B cell (primary cell): ENCODE results near the gene TIMP2. TPM values are rescaled to one million over a fixed set of nuclear protein-coding genes. Genes with fewer than 3 reads are reported as not detected.

ENCODE experiments used
- ATAC-seq: fragments of 200-7000 bp; cut with Tn5 transposase; one replicate; pipeline ENCODE4 v1.10.0; 2021; ENCODE audit warnings: low read depth, mild to moderate bottlenecking, moderate number of reproducible peaks, moderate library complexity
- CTCF ChIA-PET: fragments of 350-600 bp; sonication (Branson Sonifier 250); formaldehyde crosslinking; loops from one replicate; lab custom pipeline; 2021; ENCODE audit warnings: antibody characterized with exemption, inconsistent platforms; lab: Charles Lee
- POLR2A ChIA-PET: fragments of 350-600 bp; sonication (Branson Sonifier 250); formaldehyde crosslinking; loops from one replicate; lab custom pipeline; 2021; ENCODE audit warnings: antibody characterized with exemption; lab: Charles Lee
- DNase-seq: peaks from one replicate; pipeline ENCODE4 v3.0.0; 2013
- H2AFZ ChIP-seq: 2 replicates; pipeline ENCODE4 v1.6.1; 2012; ENCODE audit warnings: mild to moderate bottlenecking, low read depth, low read length; ENCODE audit not compliant: insufficient read depth, poor library complexity, severe bottlenecking
- H3K27ac ChIP-seq, 2 donors: 1 replicate in 1 of 2; 2 replicates in 1 of 2; pipeline ENCODE4 v1.5.1; 2012 to 2013; ENCODE audit warnings: low read length in 2 of 2, mild to moderate bottlenecking in 2 of 2, moderate library complexity in 1 of 2
- H3K27me3 ChIP-seq, 4 experiments: fragments of 200-600 bp in 1 of 4; sonication (generic) in 1 of 4; replicated peaks in 1 of 4; 1 replicate in 2 of 4; 2 replicates in 2 of 4; pipeline versions ENCODE4 v1.6.1 to v1.7.0; 2013 to 2016; ENCODE audit warnings: low read length in 3 of 4, mild to moderate bottlenecking in 2 of 4, mixed read lengths in 1 of 4, moderate library complexity in 1 of 4; ENCODE audit not compliant: insufficient read depth in 4 of 4, control insufficient read depth in 3 of 4; ENCODE audit errors: control extremely low read depth in 1 of 4
- H3K36me3 ChIP-seq, 2 experiments: replicated peaks in 1 of 2; 1 replicate in 1 of 2; 2 replicates in 1 of 2; pipeline versions ENCODE4 v1.6.1 to v1.7.1; 2013; ENCODE audit warnings: low read length in 1 of 2; ENCODE audit not compliant: insufficient read depth in 2 of 2, control insufficient read depth in 1 of 2; ENCODE audit errors: control extremely low read depth in 1 of 2, extremely low read depth in 1 of 2
- H3K4me1 ChIP-seq, 2 donors: fragments of 200-600 bp in 1 of 2; sonication (generic) in 1 of 2; 1 replicate in 1 of 2; 2 replicates in 1 of 2; pipeline versions ENCODE4 v1.5.1 to v1.6.1; 2013 to 2017; ENCODE audit warnings: low read length in 2 of 2; ENCODE audit not compliant: control insufficient read depth in 2 of 2, insufficient read depth in 2 of 2
- H3K4me2 ChIP-seq: replicated peaks from 2 replicates; pipeline ENCODE3; 2012; ENCODE audit warnings: mild to moderate bottlenecking, low read depth, low read length; ENCODE audit not compliant: poor library complexity, severe bottlenecking
- H3K4me3 ChIP-seq, 5 experiments: fragments of 200-600 bp in 1 of 5; sonication (generic) in 1 of 5; 1 replicate in 3 of 5; 2 replicates in 2 of 5; pipeline versions ENCODE4 v1.5.1 to v1.7.0; 2011 to 2016; ENCODE audit warnings: low read length in 4 of 5, mild to moderate bottlenecking in 4 of 5, low read depth in 2 of 5, control low read depth in 1 of 5, moderate library complexity in 1 of 5; ENCODE audit not compliant: insufficient read depth in 1 of 5; ENCODE audit errors: control extremely low read depth in 1 of 5, extremely low read depth in 1 of 5
- H3K79me2 ChIP-seq: fragments of 200-600 bp; sonication (generic); one replicate; pipeline ENCODE4 v1.6.0; 2016; ENCODE audit warnings: low read length; ENCODE audit not compliant: control insufficient read depth, insufficient read depth
- H3K9ac ChIP-seq: fragments of 200-600 bp; sonication (generic); 2 replicates; pipeline ENCODE4 v1.6.1; 2017; ENCODE audit warnings: mild to moderate bottlenecking, low read length, moderate library complexity
- H3K9me3 ChIP-seq, 3 donors: one replicate each; pipeline versions ENCODE4 v1.6.1 to v1.7.1; 2013; ENCODE audit warnings: low read length in 2 of 3; ENCODE audit not compliant: control insufficient read depth in 2 of 3, insufficient read depth in 1 of 3; ENCODE audit errors: control extremely low read depth in 1 of 3
- H4K20me1 ChIP-seq: 2 replicates; pipeline ENCODE4 v1.6.0; 2012; ENCODE audit warnings: mild to moderate bottlenecking, low read length; ENCODE audit not compliant: insufficient read depth, control insufficient read depth, poor library complexity, severe bottlenecking
- H3K27ac Mint-ChIP-seq: one replicate; pipeline ENCODE4 v1.8.0; 2021; ENCODE audit warnings: mixed read lengths
- H3K27me3 Mint-ChIP-seq: one replicate; pipeline ENCODE4 v1.8.0; 2021; ENCODE audit warnings: mixed read lengths
- H3K4me1 Mint-ChIP-seq: one replicate; pipeline ENCODE4 v1.8.0; 2021; ENCODE audit warnings: mixed read lengths
- H3K4me3 Mint-ChIP-seq: one replicate; pipeline ENCODE4 v1.8.0; 2021; ENCODE audit warnings: mixed read lengths
- H3K9me3 Mint-ChIP-seq: one replicate; pipeline ENCODE4 v1.8.0; 2022; ENCODE audit warnings: mixed read lengths; ENCODE audit not compliant: insufficient read depth
- EZH2 ChIP-seq: IDR thresholded peaks from 2 replicates; pipeline ENCODE4 v1.6.1; 2012; ENCODE audit warnings: borderline replicate concordance, low read depth, mild to moderate bottlenecking, moderate library complexity, low read length; ENCODE audit not compliant: insufficient read depth, poor library complexity, severe bottlenecking
- WGBS: methylation state at CpG from one replicate; pipeline ENCODE4 v1.1.5; 2013; ENCODE audit warnings: missing lambda C conversion rate; ENCODE audit not compliant: insufficient coverage; 5-methylcytosine and 5-hydroxymethylcytosine counted together
- intact Hi-C: fragments of 100-400 bp; cut with micrococcal nuclease; formaldehyde crosslinking; loops from one replicate; pipeline ENCODE4 v1.10.0; 2022
- polyA plus RNA-seq: library from polyadenylated mRNA; depleted of rRNA; stranded (reverse); fragments of >200 nt; gene quantifications from 2 replicates; pipeline ENCODE4 v1.2.3, GENCODE V29; 2012
- total RNA-seq, 2 donors: library from RNA; stranded (reverse); fragments of 120-200 nt in 1 of 2; gene quantifications; 1 replicate in 1 of 2; 2 replicates in 1 of 2; pipeline versions ENCODE4 v1.2.3 to v1.2.4, GENCODE V29; 2013 to 2022
- TF ChIP-seq, protein P1 (sequence below): fragments of 200-600 bp; IDR thresholded peaks from one replicate; pipeline ENCODE4 v1.8.0; 2022; ENCODE audit warnings: antibody characterized with exemption, mild to moderate bottlenecking

Gene TIMP2
- total and polyA plus RNA-seq, 2 donors (not counting 1 experiment from before 2014, with no cell fraction given), result 4.8 to 10.0 TPM

DNA sequence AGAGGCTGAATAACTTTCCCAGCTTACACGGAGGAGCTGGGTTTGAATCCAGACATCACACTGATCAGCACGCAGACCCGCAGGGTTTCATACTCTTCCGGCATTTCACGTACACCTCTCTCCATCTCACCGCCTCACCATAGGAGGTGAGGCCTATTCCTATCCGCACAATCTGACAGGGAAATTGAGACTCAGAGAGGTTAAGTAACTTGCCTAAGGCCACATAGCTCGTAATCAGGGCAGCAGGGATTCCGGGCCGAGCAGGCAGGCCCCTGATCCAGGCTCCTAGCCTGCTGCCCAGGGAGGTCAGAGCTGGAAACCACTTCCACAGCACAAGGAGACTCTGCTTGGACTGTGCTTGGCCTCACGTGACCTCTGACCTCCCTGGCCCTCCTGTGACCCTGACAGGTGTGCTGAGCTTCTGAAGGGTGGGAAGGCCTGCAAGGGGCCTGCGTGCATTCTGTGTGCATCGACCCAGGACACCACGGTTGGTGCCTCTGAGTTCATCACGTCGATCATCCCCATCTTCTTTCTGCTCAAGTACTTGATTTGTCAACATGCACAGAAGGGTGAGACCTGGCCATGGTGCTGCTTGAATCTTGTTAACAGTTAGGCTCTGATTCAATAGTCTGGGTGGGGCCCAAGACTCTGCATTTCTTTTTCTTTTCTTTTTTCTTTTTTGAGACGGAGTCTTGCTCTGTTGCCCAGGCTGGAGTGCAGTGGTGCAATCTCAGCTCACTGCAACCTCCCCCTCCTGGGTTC, 26.9 kb downstream of the TIMP2 start:
- Histone ChIP-seq H3K9ac (no peak overlapping the region), H4K20me1 (no peaks in the 10 kb centered on the region), H2AFZ (no peak overlapping the region), H3K9me3 (no peaks in the 10 kb centered on the region), H3K27ac (no peak overlapping the region), H3K4me3 (no peak overlapping the region), H3K36me3 (no peaks in the 10 kb centered on the region), H3K4me1 (peaks cover 0 to 3% of the 10 kb centered on the region in 2 donors), H3K27me3 (no peaks in the 10 kb centered on the region), H3K4me2 (no peak overlapping the region), H3K79me2 (peaks cover 4% of the 10 kb centered on the region)
- Mint-ChIP-seq H3K27ac (no peak overlapping the region), H3K9me3 (no peaks in the 10 kb centered on the region), H3K4me1 (peaks cover 8% of the 10 kb centered on the region), H3K4me3 (no peak overlapping the region), H3K27me3 (peaks cover 7% of the 10 kb centered on the region)
- ChIA-PET POLR2A (no interaction called here), CTCF (interaction anchor here (1.6 kb wide), 1 partner anchor 9 kb away, joined by 4 read pairs; no protein-coding TSS in a partner anchor)
- WGBS, result 92% methylated on average over 16 of the region's 17 CpGs
- TF ChIP-seq EZH2, result no peak
- TF ChIP-seq, protein P1, sequence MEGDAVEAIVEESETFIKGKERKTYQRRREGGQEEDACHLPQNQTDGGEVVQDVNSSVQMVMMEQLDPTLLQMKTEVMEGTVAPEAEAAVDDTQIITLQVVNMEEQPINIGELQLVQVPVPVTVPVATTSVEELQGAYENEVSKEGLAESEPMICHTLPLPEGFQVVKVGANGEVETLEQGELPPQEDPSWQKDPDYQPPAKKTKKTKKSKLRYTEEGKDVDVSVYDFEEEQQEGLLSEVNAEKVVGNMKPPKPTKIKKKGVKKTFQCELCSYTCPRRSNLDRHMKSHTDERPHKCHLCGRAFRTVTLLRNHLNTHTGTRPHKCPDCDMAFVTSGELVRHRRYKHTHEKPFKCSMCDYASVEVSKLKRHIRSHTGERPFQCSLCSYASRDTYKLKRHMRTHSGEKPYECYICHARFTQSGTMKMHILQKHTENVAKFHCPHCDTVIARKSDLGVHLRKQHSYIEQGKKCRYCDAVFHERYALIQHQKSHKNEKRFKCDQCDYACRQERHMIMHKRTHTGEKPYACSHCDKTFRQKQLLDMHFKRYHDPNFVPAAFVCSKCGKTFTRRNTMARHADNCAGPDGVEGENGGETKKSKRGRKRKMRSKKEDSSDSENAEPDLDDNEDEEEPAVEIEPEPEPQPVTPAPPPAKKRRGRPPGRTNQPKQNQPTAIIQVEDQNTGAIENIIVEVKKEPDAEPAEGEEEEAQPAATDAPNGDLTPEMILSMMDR, result no peak
- intact Hi-C loops, result no loop called here
- ATAC-seq (no peak), DNase-seq (no peak)

DNA sequence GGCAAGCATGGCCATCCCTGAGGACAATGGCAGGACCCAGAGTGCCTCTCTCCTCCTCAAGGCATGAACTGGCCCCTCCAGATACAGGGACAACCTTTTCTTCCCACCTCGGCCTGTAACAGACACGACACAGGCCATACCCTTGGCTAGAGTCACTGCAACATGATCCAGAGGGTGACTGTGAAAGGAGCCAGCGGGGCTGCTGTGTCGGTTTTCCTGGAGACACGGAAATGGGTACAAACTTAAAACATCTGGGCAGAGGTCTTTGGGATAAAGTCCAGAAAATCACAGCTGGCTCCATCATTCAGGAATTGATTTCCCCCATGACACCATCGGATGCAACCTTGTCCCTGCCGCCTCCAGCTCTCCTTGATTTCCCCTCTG, 27.5 kb downstream of the TIMP2 start:
- Mint-ChIP-seq H3K9me3 (no peaks in the 10 kb centered on the region), H3K4me1 (peaks cover 14% of the 10 kb centered on the region), H3K4me3 (no peak overlapping the region), H3K27me3 (peaks cover 7% of the 10 kb centered on the region), H3K27ac (no peak overlapping the region)
- Histone ChIP-seq H3K9me3 (no peaks in the 10 kb centered on the region), H3K4me1 (peaks cover 5 to 9% of the 10 kb centered on the region in 2 donors), H2AFZ (no peak overlapping the region), H3K9ac (no peak overlapping the region), H4K20me1 (no peaks in the 10 kb centered on the region), H3K4me2 (no peak overlapping the region), H3K36me3 (peaks cover 0 to 1% of the 10 kb centered on the region in 2 experiments), H3K27ac (no peak overlapping the region), H3K27me3 (no peaks in the 10 kb centered on the region), H3K79me2 (peaks cover 4% of the 10 kb centered on the region), H3K4me3 (no peak overlapping the region)
- no peak for DNase-seq
- POLR2A ChIA-PET, result no interaction called here
- ATAC-seq, result no peak
- WGBS, result 90% methylated on average over 7 of the region's 7 CpGs
- TF ChIP-seq, protein P1, result no peak
- no peak for TF ChIP-seq EZH2
- intact Hi-C loops, result no loop called here
- CTCF ChIA-PET, result interaction anchor here (1.6 kb wide), 1 partner anchor 8 kb away, joined by 4 read pairs; no protein-coding TSS in a partner anchor
